Effector memory CD8-positive, alpha-beta T cell (primary cell): ENCODE results near the gene METTL4.

Experiments used
- ATAC-seq: fragments of 150-1000 bp; cut with Tn5 transposase; replicated peaks from 2 replicates; pipeline ENCODE4 v1.10.0; 2021; ENCODE audit warnings: mild to moderate bottlenecking, moderate library complexity
- DNase-seq, 3 experiments: peaks; one replicate each; pipeline ENCODE4 v3.0.0; 2021
- H3K27ac Mint-ChIP-seq, 2 donors: one replicate each; pipeline ENCODE4 v1.8.0; 2022; ENCODE audit warnings: mild to moderate bottlenecking in 2 of 2, mixed read lengths in 2 of 2, moderate library complexity in 2 of 2
- H3K27me3 Mint-ChIP-seq, 2 donors: one replicate each; pipeline ENCODE4 v1.8.0; 2022; ENCODE audit warnings: mixed read lengths in 2 of 2
- H3K36me3 Mint-ChIP-seq: one replicate; pipeline ENCODE4 v1.8.0; 2022; ENCODE audit warnings: mild to moderate bottlenecking, moderate library complexity, mixed read lengths; ENCODE audit not compliant: insufficient read depth
- H3K4me1 Mint-ChIP-seq, 2 donors: one replicate each; pipeline ENCODE4 v1.8.0; 2022; ENCODE audit warnings: low read depth in 2 of 2, mixed read lengths in 2 of 2
- H3K4me3 Mint-ChIP-seq, 2 donors: one replicate each; pipeline ENCODE4 v1.8.0; 2022; ENCODE audit warnings: mild to moderate bottlenecking in 2 of 2, mixed read lengths in 2 of 2, moderate library complexity in 2 of 2
- H3K9me3 Mint-ChIP-seq, 2 donors: one replicate each; pipeline ENCODE4 v1.8.0; 2022; ENCODE audit warnings: mixed read lengths in 2 of 2

The METTL4 gene

GRCh38 chr18:2587788-2588187 is 16.5 kb upstream of the METTL4 start:
- ATAC-seq (no peak), DNase-seq (no peak)
- Mint-ChIP-seq H3K9me3 (no peaks in the 10 kb centered on the region), H3K27ac (peak overlapping the region; percentile 35 to 52), H3K36me3 (peaks cover 3% of the 10 kb centered on the region), H3K27me3 (no peaks in the 10 kb centered on the region), H3K4me1 (peaks cover 13 to 24% of the 10 kb centered on the region in 2 donors), H3K4me3 (peak overlapping the region in 1 of 2 donors; percentile 19)

GRCh38 chr18:2573408-2573807 is 2.1 kb upstream of the METTL4 start:
- Mint-ChIP-seq H3K4me3 (peak overlapping the region; percentile 97), H3K36me3 (peaks cover 18% of the 10 kb centered on the region), H3K9me3 (no peaks in the 10 kb centered on the region), H3K4me1 (peaks cover 23 to 42% of the 10 kb centered on the region in 2 donors), H3K27me3 (no peaks in the 10 kb centered on the region), H3K27ac (peak overlapping the region in 1 of 2 donors; percentile 100)
- no peak for DNase-seq
- ATAC-seq, result no peak

GRCh38 chr18:2572892-2573291 is 1.6 kb upstream of the METTL4 start:
- Mint-ChIP-seq H3K9me3 (no peaks in the 10 kb centered on the region), H3K27ac (peak overlapping the region; percentile 99 to 100), H3K36me3 (peaks cover 18% of the 10 kb centered on the region), H3K4me1 (peaks cover 28 to 42% of the 10 kb centered on the region in 2 donors), H3K4me3 (peak overlapping the region; percentile 97), H3K27me3 (no peaks in the 10 kb centered on the region)
- ATAC-seq (no peak), DNase-seq (no peak)

GRCh38 chr18:2572171-2572569 is 865 bp upstream of the METTL4 start:
- peaks cover 28 to 43% of the 10 kb centered on the region in 2 donors for H3K4me1 Mint-ChIP-seq
- ATAC-seq (no peak), DNase-seq (no peak)
- H3K27me3 Mint-ChIP-seq, result no peaks in the 10 kb centered on the region
- H3K9me3 Mint-ChIP-seq, result no peaks in the 10 kb centered on the region
- H3K36me3 Mint-ChIP-seq, result peaks cover 18% of the 10 kb centered on the region
- peak overlapping the region; percentile 97 for H3K4me3 Mint-ChIP-seq
- H3K27ac Mint-ChIP-seq, result peak overlapping the region; percentile 99 to 100

DNA sequence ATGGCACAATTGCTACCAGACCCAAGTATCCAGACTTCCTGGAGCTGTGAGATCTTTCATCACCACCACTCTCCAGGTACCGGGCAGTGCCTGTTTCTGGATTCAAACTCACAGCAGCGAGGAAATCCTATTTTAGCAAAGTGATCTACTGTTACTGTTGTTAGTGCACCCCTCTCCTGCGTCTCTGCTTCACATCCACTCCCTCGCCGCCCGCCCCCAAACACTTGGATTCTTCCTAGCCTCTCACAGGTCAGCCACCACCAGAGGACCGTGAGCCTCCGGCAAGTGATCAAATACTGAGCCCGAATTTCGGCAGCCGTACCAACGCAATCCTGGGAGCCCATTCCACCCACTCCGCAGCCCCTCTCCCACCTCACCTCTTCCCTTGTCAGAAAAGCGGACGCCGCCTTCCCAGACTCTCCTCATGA is 519 bp downstream of the METTL4 start:
- ATAC-seq (peak; percentile 64), DNase-seq (peak in 1 of 3 experiments; percentile 51)
- peaks cover 16% of the 10 kb centered on the region for H3K36me3 Mint-ChIP-seq
- peak overlapping the region; percentile 99 to 100 for H3K27ac Mint-ChIP-seq
- peaks cover 28 to 48% of the 10 kb centered on the region in 2 donors for H3K4me1 Mint-ChIP-seq
- no peaks in the 10 kb centered on the region for H3K9me3 Mint-ChIP-seq
- H3K4me3 Mint-ChIP-seq, result peak overlapping the region; percentile 97
- no peaks in the 10 kb centered on the region for H3K27me3 Mint-ChIP-seq

DNA sequence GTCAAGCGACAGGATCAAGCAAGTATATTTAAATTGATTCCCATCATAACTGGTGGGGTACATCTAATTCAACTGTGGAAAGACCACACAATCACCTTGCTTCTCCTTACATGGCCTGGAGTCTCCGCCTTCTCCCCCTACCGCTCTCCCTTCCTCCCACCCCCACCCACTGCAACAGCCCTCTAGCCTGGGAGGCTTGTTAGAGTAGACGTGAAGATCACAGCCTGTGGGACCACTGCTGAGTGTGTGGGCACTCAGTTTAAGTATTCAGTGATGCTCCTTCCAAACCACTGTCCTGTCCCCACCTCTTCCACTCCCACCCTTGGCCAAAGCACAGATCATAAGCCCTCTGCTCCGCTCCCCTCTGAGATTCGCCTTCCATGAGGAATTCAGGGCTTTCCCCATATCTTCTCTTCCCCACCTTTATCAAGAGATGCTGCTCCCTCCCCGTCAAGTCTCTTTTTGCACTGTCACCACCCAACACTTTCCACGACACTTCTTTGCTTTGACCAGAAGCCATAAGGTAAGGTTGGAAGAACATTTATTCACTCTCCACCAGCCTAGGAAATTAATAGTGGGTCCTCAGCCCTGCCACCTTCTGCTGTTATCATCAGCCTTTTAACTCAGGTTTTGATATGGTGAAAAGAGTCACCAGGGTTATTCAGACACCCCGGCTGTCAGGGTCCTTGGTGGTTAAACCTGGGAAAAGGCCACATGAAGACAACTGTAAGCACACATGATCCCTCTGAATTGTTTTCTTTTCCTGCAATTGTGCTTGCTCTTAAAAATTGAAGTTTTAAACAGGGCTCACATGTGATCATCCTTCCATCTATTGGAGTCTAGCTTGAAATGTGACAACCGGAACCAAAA is 1.7 kb downstream of the METTL4 start:
- Mint-ChIP-seq H3K36me3 (peaks cover 25% of the 10 kb centered on the region), H3K9me3 (no peaks in the 10 kb centered on the region), H3K27ac (peak overlapping the region; percentile 21 to 99), H3K4me1 (peaks cover 28 to 54% of the 10 kb centered on the region in 2 donors), H3K4me3 (peak overlapping the region; percentile 97), H3K27me3 (no peaks in the 10 kb centered on the region)
- no peak for DNase-seq
- no peak for ATAC-seq

DNA sequence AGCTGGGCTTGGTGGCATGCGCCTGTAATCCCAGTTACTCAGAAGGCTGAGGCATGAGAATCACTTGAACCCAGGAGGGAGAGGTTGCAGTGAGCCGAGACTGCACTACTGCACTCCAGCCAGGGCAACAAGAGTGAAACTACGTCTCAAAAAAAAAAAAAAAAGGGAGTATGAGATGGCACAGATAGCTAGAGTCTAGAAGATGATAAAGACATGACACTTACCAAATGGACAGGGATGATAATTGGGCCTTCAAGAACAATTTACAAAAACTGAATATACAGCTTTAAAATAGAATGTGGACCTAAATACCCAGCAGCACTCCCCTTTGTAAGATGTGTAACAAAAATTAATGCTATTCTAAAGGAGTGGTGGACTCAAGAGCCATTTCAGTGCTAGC is 2.7 kb downstream of the METTL4 start:
- H3K4me3 Mint-ChIP-seq, result peak overlapping the region in 1 of 2 donors; percentile 97
- H3K9me3 Mint-ChIP-seq, result no peaks in the 10 kb centered on the region
- ATAC-seq (no peak), DNase-seq (no peak)
- H3K36me3 Mint-ChIP-seq, result peaks cover 26% of the 10 kb centered on the region
- peak overlapping the region; percentile 17 to 22 for H3K27ac Mint-ChIP-seq
- no peaks in the 10 kb centered on the region for H3K27me3 Mint-ChIP-seq
- peaks cover 28 to 54% of the 10 kb centered on the region in 2 donors for H3K4me1 Mint-ChIP-seq

- Mint-ChIP-seq H3K9me3 (no peaks in the 10 kb centered on the region), H3K27me3 (no peaks in the 10 kb centered on the region), H3K36me3 (peaks cover 28% of the 10 kb centered on the region), H3K27ac (peak overlapping the region; percentile 22 to 66), H3K4me3 (no peak overlapping the region), H3K4me1 (peaks cover 28 to 54% of the 10 kb centered on the region in 2 donors)
- DNase-seq, result no peak
- ATAC-seq, result no peak
Observed at GRCh38 chr18:2568129-2568528, 3.2 kb downstream of the METTL4 start.

DNA sequence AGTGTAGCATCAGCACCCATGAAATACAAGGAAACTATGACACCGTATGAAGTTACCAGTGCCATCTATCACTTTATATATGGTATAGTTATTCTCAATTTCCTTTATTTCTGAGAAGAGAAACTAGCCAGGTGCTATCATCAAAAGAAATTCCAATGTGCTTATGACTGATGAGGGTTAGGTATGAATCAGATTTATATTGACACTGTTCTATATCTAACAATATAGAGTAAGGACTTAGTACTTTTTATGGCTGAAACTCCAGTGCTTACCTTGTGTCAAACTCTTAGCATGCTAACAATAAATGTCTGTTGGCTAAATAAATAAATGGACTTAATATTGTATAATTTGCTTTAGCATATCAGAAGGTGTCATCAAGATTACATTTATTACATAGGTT is 6.9 kb downstream of the METTL4 start:
- H3K27me3 Mint-ChIP-seq, result no peaks in the 10 kb centered on the region
- H3K27ac Mint-ChIP-seq, result peak overlapping the region in 1 of 2 donors; percentile 19
- ATAC-seq, result no peak
- peaks cover 30% of the 10 kb centered on the region for H3K36me3 Mint-ChIP-seq
- no peaks in the 10 kb centered on the region for H3K9me3 Mint-ChIP-seq
- DNase-seq, result no peak
- H3K4me3 Mint-ChIP-seq, result no peak overlapping the region
- peaks cover 11 to 36% of the 10 kb centered on the region in 2 donors for H3K4me1 Mint-ChIP-seq

GRCh38 chr18:2559249-2559648 is 12.1 kb downstream of the METTL4 start:
- peaks cover 21% of the 10 kb centered on the region for H3K36me3 Mint-ChIP-seq
- no peaks in the 10 kb centered on the region for H3K27me3 Mint-ChIP-seq
- H3K4me1 Mint-ChIP-seq, result peaks cover 3 to 14% of the 10 kb centered on the region in 2 donors
- no peak overlapping the region for H3K27ac Mint-ChIP-seq
- no peaks in the 10 kb centered on the region for H3K9me3 Mint-ChIP-seq
- DNase-seq (no peak), ATAC-seq (no peak)
- no peak overlapping the region for H3K4me3 Mint-ChIP-seq

- Mint-ChIP-seq H3K36me3 (peaks cover 17% of the 10 kb centered on the region), H3K27me3 (no peaks in the 10 kb centered on the region), H3K27ac (no peak overlapping the region), H3K4me3 (no peak overlapping the region), H3K9me3 (no peaks in the 10 kb centered on the region), H3K4me1 (peaks cover 3 to 11% of the 10 kb centered on the region in 2 donors)
- no peak for DNase-seq
- ATAC-seq, result no peak
Observed at GRCh38 chr18:2557536-2557935, 13.8 kb downstream of the METTL4 start.

DNA sequence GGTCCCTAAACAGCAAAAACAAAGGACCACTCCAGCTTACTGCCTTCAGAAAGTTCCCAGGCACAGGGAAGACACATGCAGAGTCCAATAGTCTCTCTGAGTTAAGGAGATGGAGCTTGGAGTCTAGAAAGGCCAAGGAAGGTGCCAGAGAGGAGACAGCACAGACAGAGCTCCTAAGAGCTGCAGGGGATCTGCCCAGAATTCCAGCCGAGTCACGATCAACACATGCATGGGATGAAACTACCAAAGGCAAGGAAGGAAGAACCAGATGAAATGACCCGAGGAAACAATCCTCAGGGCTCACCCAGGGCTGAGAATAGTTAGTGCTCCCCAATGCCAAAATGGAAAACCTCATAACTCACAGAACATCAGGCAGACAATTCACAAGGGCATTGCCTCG is 15.4 kb downstream of the METTL4 start:
- H3K9me3 Mint-ChIP-seq, result no peaks in the 10 kb centered on the region
- peaks cover 3 to 10% of the 10 kb centered on the region in 2 donors for H3K4me1 Mint-ChIP-seq
- H3K27me3 Mint-ChIP-seq, result no peaks in the 10 kb centered on the region
- H3K27ac Mint-ChIP-seq, result no peak overlapping the region
- peaks cover 5% of the 10 kb centered on the region for H3K36me3 Mint-ChIP-seq
- no peak overlapping the region for H3K4me3 Mint-ChIP-seq
- ATAC-seq (no peak), DNase-seq (no peak)

GRCh38 chr18:2554696-2555095 is 16.6 kb downstream of the METTL4 start:
- H3K4me3 Mint-ChIP-seq, result no peak overlapping the region
- H3K36me3 Mint-ChIP-seq, result peaks cover 11% of the 10 kb centered on the region
- H3K27me3 Mint-ChIP-seq, result no peaks in the 10 kb centered on the region
- no peak for DNase-seq
- peaks cover 3 to 10% of the 10 kb centered on the region in 2 donors for H3K4me1 Mint-ChIP-seq
- ATAC-seq, result no peak
- no peaks in the 10 kb centered on the region for H3K9me3 Mint-ChIP-seq
- no peak overlapping the region for H3K27ac Mint-ChIP-seq

DNA sequence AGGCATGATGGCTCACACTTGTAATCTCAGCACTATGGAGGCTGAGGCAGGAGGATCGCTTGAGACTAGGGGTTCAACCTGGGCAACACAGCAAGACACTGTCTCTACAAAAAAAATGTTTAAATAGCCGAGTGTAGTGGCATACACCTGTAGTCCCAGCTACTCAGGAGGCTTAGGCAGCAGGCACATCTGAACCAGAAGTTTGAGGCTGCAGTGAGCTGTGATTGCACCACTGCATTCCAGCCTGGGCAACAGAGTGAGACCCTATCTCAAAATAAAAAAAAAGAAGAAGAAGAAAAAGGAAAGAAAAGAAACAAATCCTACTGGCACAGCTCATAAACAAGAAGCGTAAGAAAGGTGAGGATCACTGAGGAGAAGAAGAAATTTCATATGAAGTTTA is 19.9 kb downstream of the METTL4 start:
- DNase-seq (no peak), ATAC-seq (no peak)
- H3K27me3 Mint-ChIP-seq, result no peaks in the 10 kb centered on the region
- H3K4me3 Mint-ChIP-seq, result no peak overlapping the region
- H3K9me3 Mint-ChIP-seq, result no peaks in the 10 kb centered on the region
- peaks cover 14% of the 10 kb centered on the region for H3K36me3 Mint-ChIP-seq
- H3K27ac Mint-ChIP-seq, result peak overlapping the region in 1 of 2 donors; percentile 72
- H3K4me1 Mint-ChIP-seq, result peaks cover 3 to 10% of the 10 kb centered on the region in 2 donors
